SJSA1 (cell line): ENCODE measurements around the gene SHBG. TPM values are rescaled to one million over a fixed set of nuclear protein-coding genes. Genes with fewer than 3 reads are reported as not detected.

ENCODE experiments used
- DNase-seq, 2 experiments: peaks; one replicate each; pipeline ENCODE4 v3.0.0-alpha.2; 2015 to 2020; ENCODE audit warnings: low spot score in 2 of 2, low read depth in 1 of 2
- H3K27ac ChIP-seq: fragments of 250-450 bp; sonication (Bioruptor Pico); 2 replicates; pipeline ENCODE4 v1.5.1; 2020; ENCODE audit warnings: mild to moderate bottlenecking, moderate library complexity
- H3K27me3 ChIP-seq: fragments of 250-450 bp; sonication (Bioruptor Pico); replicated peaks from 2 replicates; pipeline ENCODE4 v1.5.1; 2020; ENCODE audit warnings: mild to moderate bottlenecking, moderate library complexity
- H3K36me3 ChIP-seq: fragments of 250-450 bp; sonication (Bioruptor Pico); 2 replicates; pipeline ENCODE4 v1.5.1; 2020; ENCODE audit warnings: mild to moderate bottlenecking
- H3K4me1 ChIP-seq: fragments of 250-450 bp; sonication (Bioruptor Pico); replicated peaks from 2 replicates; pipeline ENCODE4 v1.6.1; 2021; ENCODE audit warnings: mild to moderate bottlenecking
- H3K4me3 ChIP-seq: fragments of 250-450 bp; sonication (Bioruptor Pico); 2 replicates; pipeline ENCODE4 v1.5.1; 2020; ENCODE audit warnings: mild to moderate bottlenecking
- H3K9me3 ChIP-seq: fragments of 250-450 bp; sonication (Bioruptor Pico); replicated peaks from 2 replicates; pipeline ENCODE4 v1.5.1; 2020; ENCODE audit warnings: mild to moderate bottlenecking
- total RNA-seq: library from RNA; depleted of rRNA; stranded (reverse); fragments of >200 nt; shearing (Covaris generic); gene quantifications from 2 replicates; pipeline ENCODE4 v1.2.3, GENCODE V29; 2014

The SHBG gene
- total RNA-seq, 1 experiment from 2014 or later: not detected

DNA sequence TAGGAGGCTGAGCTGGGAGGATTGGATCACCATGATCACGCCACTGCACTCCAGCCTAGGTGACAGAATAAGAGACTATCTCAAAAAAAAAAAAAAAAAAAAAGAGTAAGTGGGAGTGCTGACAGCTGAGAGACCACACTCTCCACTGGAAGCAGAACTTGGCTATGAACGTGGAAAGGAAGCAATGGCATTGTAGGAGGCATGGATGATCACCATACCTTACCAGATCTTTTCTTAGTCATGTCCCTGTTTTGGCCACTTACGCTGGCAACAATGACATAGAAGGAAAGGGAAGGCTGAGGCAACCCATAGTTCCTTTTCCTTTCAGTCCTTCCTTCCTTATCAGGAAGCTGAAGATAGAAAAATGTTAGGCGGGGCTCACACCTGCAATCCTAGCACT is 17.1 kb downstream of the SHBG start:
- Histone ChIP-seq H3K4me3 (no peak overlapping the region), H3K36me3 (no peaks in the 10 kb centered on the region), H3K9me3 (no peaks in the 10 kb centered on the region), H3K27ac (no peak overlapping the region), H3K27me3 (peaks cover 29% of the 10 kb centered on the region), H3K4me1 (peaks cover 7% of the 10 kb centered on the region; the same call in 1 of the 2 replicates)
- no peak for DNase-seq

DNA sequence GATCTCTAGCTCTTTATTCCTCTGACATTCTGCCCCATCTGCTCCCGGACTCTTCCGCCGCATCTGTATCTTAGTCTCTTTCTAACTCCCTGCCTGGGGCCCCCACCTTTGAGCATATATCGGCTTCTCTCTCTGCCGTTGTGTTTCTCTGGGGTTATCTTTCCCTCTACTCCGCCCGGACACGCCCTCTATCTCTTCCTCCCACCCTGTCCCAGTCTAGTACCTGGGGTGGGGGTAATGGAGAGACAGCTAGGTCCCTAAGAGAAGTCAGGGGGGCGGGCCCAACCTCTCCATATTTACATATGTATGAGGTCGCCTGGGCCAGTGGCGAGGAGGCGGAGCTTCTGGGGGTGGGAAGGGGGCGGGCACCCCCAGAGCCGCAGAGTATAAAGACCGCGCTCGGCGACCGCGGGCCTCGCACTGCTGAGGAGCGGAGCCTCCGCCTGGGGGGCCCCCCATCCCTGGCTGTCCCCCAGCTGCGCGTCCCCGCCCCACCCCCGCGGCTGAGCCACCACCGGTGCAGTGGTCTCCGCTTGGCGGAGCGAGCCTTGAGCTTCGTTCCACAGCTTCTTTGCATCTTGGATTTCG is 20.7 kb downstream of the SHBG start, which contains the start of gene ATP1B2:
TSS of gene ATP1B2 (plus strand) at position 418 of the 588 bp plus-strand sequence. CDS start 593 bp downstream, outside the sequence.
- DNase-seq: no peak
- Histone ChIP-seq H3K4me3 (no peak within 1 kb of the TSS), H3K36me3 (no peaks in the 10 kb centered on the region), H3K27me3 (peaks cover 44% of the 10 kb centered on the region), H3K4me1 (peaks cover 7% of the 10 kb centered on the region; the same call in 1 of the 2 replicates), H3K27ac (no peak within 1 kb of the TSS), H3K9me3 (no peaks in the 10 kb centered on the region)

- H3K4me3 ChIP-seq: no peak overlapping the region
These were observed 21.2 kb downstream of the SHBG start for GRCh38 chr17:7651097-7651664.

GRCh38 chr17:7651665-7652387 is 21.9 kb downstream of the SHBG start:
- no peaks in the 10 kb centered on the region for H3K36me3 ChIP-seq
- H3K27ac ChIP-seq: no peak overlapping the region
- H3K4me3 ChIP-seq: no peak overlapping the region
- peaks cover 7% of the 10 kb centered on the region; the same call in 1 of the 2 replicates for H3K4me1 ChIP-seq
- no peak for DNase-seq
- H3K27me3 ChIP-seq: peaks cover 44% of the 10 kb centered on the region
- no peaks in the 10 kb centered on the region for H3K9me3 ChIP-seq

More at GRCh38 chr17:7651097-7651664, 21.2 kb downstream of the SHBG start:
- Histone ChIP-seq H3K4me1 (peaks cover 7% of the 10 kb centered on the region; the same call in 1 of the 2 replicates), H3K36me3 (no peaks in the 10 kb centered on the region), H3K27ac (no peak overlapping the region), H3K27me3 (peaks cover 44% of the 10 kb centered on the region), H3K9me3 (no peaks in the 10 kb centered on the region)
- DNase-seq: no peak

DNA sequence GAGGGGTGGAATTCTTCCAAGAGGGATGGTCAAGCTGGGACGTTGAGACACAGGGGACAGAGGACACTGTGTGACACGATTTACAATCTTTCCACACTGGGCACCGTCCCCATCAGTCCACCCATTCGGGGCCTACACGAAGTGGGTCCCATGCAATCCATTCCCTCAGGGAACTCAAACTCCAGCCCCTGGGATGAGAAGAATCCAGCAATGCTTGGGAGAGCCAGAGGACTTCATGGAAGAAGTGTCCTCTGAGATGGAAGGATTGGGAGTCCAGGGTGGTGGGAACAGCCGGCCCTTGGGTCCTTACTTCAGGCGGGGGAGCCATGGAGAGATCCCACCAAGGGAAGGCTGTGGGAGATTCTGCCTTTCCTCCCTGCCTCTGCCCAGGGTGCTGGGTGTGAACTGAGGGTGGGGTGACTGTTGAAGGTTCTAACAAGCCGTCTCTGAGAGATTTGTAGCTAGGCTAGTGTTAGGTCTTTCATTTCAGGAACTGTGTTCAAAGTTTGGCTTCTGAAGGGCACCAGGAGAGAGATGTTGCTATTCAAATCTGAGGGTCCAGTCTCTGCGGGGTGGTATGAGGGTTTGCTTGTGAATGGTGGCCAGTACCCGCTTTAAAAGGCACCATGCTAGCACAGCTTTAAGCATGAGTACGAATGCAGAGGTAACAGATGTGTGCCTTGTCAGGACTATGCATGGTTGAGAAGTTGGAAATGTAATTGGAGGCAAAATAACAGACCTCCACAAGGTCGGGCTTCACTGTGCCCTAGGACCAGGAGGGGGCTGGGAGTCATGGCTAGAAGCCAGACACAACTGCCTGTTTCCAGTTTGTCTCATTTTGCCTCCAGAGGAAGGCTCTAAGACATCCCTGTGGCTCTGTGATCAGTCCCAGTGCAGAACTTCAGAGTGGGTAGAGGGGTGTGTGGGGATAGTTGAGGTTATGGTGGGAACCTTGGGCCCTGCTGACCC is 22.7 kb downstream of the SHBG start:
- no peaks in the 10 kb centered on the region for H3K9me3 ChIP-seq
- H3K4me3 ChIP-seq: no peak overlapping the region
- no peaks in the 10 kb centered on the region for H3K36me3 ChIP-seq
- no peak for DNase-seq
- H3K27me3 ChIP-seq: peaks cover 44% of the 10 kb centered on the region
- peaks cover 7% of the 10 kb centered on the region; the same call in 1 of the 2 replicates for H3K4me1 ChIP-seq
- H3K27ac ChIP-seq: no peak overlapping the region

GRCh38 chr17:7654832-7655540 is 25.1 kb downstream of the SHBG start:
- no peak for DNase-seq
- H3K36me3 ChIP-seq: no peaks in the 10 kb centered on the region
- no peak overlapping the region for H3K4me3 ChIP-seq
- H3K9me3 ChIP-seq: no peaks in the 10 kb centered on the region
- peaks cover 7% of the 10 kb centered on the region; the same call in 1 of the 2 replicates for H3K4me1 ChIP-seq
- H3K27me3 ChIP-seq: peaks cover 34% of the 10 kb centered on the region
- H3K27ac ChIP-seq: no peak overlapping the region

DNA sequence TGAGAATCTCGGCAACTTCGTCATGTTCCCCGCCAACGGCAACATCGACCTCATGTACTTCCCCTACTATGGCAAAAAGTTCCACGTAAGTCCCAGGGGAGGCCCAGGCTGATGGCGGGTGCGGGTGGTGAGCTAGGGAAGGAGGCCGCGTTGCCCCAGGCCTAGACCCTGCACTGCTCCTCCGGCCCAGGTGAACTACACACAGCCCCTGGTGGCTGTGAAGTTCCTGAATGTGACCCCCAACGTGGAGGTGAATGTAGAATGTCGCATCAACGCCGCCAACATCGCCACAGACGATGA is 25.6 kb downstream of the SHBG start:
- Histone ChIP-seq H3K36me3 (no peaks in the 10 kb centered on the region), H3K27me3 (peaks cover 29% of the 10 kb centered on the region), H3K9me3 (no peaks in the 10 kb centered on the region), H3K27ac (no peak overlapping the region), H3K4me3 (no peak overlapping the region), H3K4me1 (peaks cover 7% of the 10 kb centered on the region; the same call in 1 of the 2 replicates)
- DNase-seq: no peak

DNA sequence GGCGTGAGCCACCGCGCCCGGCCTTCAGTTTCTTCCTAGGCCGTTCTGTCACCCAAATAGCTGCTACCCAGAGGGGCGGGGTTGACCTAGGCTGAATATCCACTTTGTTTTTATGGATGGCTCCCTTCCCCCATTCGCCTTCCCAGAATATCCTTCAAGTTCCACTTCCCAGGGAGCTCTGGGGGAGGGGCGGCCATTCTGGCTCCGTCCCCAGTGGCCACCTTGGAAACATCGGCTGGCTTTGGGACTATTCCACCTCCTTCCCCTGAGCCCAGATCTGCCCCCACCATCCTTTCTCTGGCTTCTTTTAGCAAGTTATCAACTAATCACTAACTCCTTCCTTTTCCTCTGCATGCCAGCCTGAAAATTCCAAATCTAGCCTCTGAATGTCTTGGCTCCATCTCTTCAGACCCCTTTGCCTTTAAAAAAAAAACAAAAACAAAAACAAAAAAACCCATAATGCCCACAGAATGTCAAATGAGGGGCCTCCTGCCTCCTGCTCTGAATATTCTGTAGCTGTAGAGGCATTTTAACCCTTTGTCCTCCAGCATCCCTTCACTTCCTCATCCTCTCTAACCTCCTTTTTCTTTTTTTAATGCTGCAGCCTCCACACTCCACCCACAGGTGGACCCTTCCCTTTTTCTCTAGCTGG is 27.1 kb downstream of the SHBG start:
- no peak for DNase-seq
- Histone ChIP-seq H3K4me3 (no peak overlapping the region), H3K9me3 (no peaks in the 10 kb centered on the region), H3K27me3 (peaks cover 14% of the 10 kb centered on the region), H3K36me3 (no peaks in the 10 kb centered on the region), H3K27ac (no peak overlapping the region), H3K4me1 (no peaks in the 10 kb centered on the region)

GRCh38 chr17:7667656-7668406 is 37.9 kb downstream of the SHBG start:
- no peak overlapping the region for H3K4me3 ChIP-seq
- no peak for DNase-seq
- no peak overlapping the region for H3K27ac ChIP-seq
- no peaks in the 10 kb centered on the region for H3K4me1 ChIP-seq
- no peaks in the 10 kb centered on the region for H3K9me3 ChIP-seq
- H3K36me3 ChIP-seq: peaks cover 56% of the 10 kb centered on the region
- H3K27me3 ChIP-seq: no peaks in the 10 kb centered on the region

DNA sequence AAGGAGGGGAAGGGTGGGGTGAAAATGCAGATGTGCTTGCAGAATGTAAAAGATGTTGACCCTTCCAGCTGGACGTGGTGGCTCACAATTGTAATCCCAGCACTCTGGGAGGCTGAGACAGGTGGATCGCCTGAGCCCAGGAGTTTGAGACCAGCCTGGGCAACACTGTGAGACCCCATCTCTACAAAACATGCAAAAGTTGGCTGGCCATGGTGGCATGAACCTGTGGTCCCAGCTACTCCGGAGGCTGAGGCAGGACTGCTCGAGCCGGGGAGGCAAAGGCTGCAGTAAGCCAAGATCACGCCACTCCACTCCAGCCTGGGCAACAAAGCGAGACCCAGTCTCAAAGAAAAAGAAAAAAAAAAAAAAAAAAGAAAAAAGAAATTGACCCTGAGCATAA is 38.5 kb downstream of the SHBG start:
- Histone ChIP-seq H3K4me1 (no peaks in the 10 kb centered on the region), H3K9me3 (peaks cover 4% of the 10 kb centered on the region; the same call in 1 of the 2 replicates), H3K27me3 (no peaks in the 10 kb centered on the region), H3K4me3 (no peak overlapping the region), H3K27ac (no peak overlapping the region), H3K36me3 (peaks cover 61% of the 10 kb centered on the region)
- no peak for DNase-seq

GRCh38 chr17:7673239-7673638 is 43.3 kb downstream of the SHBG start:
- Histone ChIP-seq H3K4me3 (no peak overlapping the region), H3K27me3 (no peaks in the 10 kb centered on the region), H3K4me1 (no peaks in the 10 kb centered on the region), H3K9me3 (peaks cover 5% of the 10 kb centered on the region; the same call in 1 of the 2 replicates), H3K27ac (no peak overlapping the region), H3K36me3 (peaks cover 77% of the 10 kb centered on the region)
- DNase-seq: no peak

DNA sequence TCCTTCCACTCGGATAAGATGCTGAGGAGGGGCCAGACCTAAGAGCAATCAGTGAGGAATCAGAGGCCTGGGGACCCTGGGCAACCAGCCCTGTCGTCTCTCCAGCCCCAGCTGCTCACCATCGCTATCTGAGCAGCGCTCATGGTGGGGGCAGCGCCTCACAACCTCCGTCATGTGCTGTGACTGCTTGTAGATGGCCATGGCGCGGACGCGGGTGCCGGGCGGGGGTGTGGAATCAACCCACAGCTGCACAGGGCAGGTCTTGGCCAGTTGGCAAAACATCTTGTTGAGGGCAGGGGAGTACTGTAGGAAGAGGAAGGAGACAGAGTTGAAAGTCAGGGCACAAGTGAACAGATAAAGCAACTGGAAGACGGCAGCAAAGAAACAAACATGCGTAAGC is 45.0 kb downstream of the SHBG start:
- no peaks in the 10 kb centered on the region for H3K4me1 ChIP-seq
- no peak overlapping the region for H3K27ac ChIP-seq
- peaks cover 62% of the 10 kb centered on the region for H3K36me3 ChIP-seq
- no peak overlapping the region for H3K4me3 ChIP-seq
- no peak for DNase-seq
- H3K9me3 ChIP-seq: peaks cover 5% of the 10 kb centered on the region; the same call in 1 of the 2 replicates
- no peaks in the 10 kb centered on the region for H3K27me3 ChIP-seq
